ENCODE results near the gene CAPN7.

GRCh38 chr3:15157441-15157840, 48.6 kb upstream of the CAPN7 start:
- TF ChIP-seq CTCF (IDR thresholded peaks at IDR 0.05 in 4 of 5, conservative IDR thresholded peaks at IDR 0.05 in 1 of 5) (no peak), POLR2A (IDR thresholded peaks at IDR 0.05) (no peak)
